ENCODE data around the gene MYEF2.

The MYEF2 gene

GRCh38 chr15:48144889-48145288 lies 33.2 kb downstream of the MYEF2 start:
- no peaks in the 10 kb centered on the region for H3K9me3 ChIP-seq (ENCODE audit: insufficient read depth, low read depth, low read length)
- H3K27me3 ChIP-seq (ENCODE audit: insufficient read depth, low read length) = no peaks in the 10 kb centered on the region
- peaks cover under 1% of the 10 kb centered on the region; the same call in 1 of the 2 replicates for H3K4me1 ChIP-seq (ENCODE audit: insufficient read depth, low read length)
- H3K9ac ChIP-seq (ENCODE audit: low read depth, low read length) = no peak overlapping the region
- no peak overlapping the region for H3K4me3 ChIP-seq (ENCODE audit: low read length)
- peaks cover 81% of the 10 kb centered on the region for H3K36me3 ChIP-seq (ENCODE audit: insufficient read depth, low read depth, low read length)
- H3K27ac ChIP-seq (ENCODE audit: low read length) = no peak overlapping the region

GRCh38 chr15:48143856-48144255 lies 34.2 kb downstream of the MYEF2 start:
- no peaks in the 10 kb centered on the region for H3K9me3 ChIP-seq (ENCODE audit: insufficient read depth, low read depth, low read length)
- no peak overlapping the region for H3K9ac ChIP-seq (ENCODE audit: low read depth, low read length)
- no peak overlapping the region for H3K27ac ChIP-seq (ENCODE audit: low read length)
- H3K27me3 ChIP-seq (ENCODE audit: insufficient read depth, low read length) = no peaks in the 10 kb centered on the region
- no peak overlapping the region for H3K4me3 ChIP-seq (ENCODE audit: low read length)
- no peaks in the 10 kb centered on the region for H3K4me1 ChIP-seq (ENCODE audit: insufficient read depth, low read length)
- H3K36me3 ChIP-seq (ENCODE audit: insufficient read depth, low read depth, low read length) = peaks cover 82% of the 10 kb centered on the region

GRCh38 chr15:48132874-48133273 lies 45.2 kb downstream of the MYEF2 start:
- Histone ChIP-seq H3K9me3 (ENCODE audit: insufficient read depth, low read depth, low read length) (no peaks in the 10 kb centered on the region), H3K4me3 (ENCODE audit: low read length) (no peak overlapping the region), H3K36me3 (ENCODE audit: insufficient read depth, low read depth, low read length) (0 out of 2 replicates have a peak, but pooled peaks cover 2% of the 10 kb centered on the region), H3K27me3 (ENCODE audit: insufficient read depth, low read length) (no peaks in the 10 kb centered on the region), H3K9ac (ENCODE audit: low read depth, low read length) (no peak overlapping the region), H3K4me1 (ENCODE audit: insufficient read depth, low read length) (peaks cover 6% of the 10 kb centered on the region; the same call in 1 of the 2 replicates), H3K27ac (ENCODE audit: low read length) (no peak overlapping the region)

DNA sequence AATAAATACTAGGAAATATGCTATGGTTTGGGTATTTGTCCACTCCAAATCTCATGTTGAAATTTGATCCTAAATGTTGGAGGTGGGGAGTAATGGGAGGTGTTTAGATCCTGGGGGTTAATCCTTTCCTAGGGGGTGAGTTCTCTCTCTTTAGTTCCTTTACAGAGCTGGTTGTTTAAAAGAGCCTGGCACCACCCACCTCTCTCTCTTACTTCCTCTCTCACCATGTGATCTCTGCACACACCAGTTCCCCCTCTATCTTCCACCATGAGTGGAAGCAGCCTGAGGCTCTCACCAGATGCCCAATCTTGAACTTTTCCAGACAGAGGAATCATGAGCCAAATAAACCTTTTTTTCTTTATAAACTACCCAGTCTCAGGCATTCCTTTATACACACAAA lies 46.8 kb downstream of the MYEF2 start:
- Histone ChIP-seq H3K9me3 (ENCODE audit: insufficient read depth, low read depth, low read length) (no peaks in the 10 kb centered on the region), H3K9ac (ENCODE audit: low read depth, low read length) (no peak overlapping the region), H3K27ac (ENCODE audit: low read length) (no peak overlapping the region), H3K36me3 (ENCODE audit: insufficient read depth, low read depth, low read length) (no peaks in the 10 kb centered on the region), H3K4me1 (ENCODE audit: insufficient read depth, low read length) (peaks cover 6% of the 10 kb centered on the region; the same call in 1 of the 2 replicates), H3K4me3 (ENCODE audit: low read length) (no peak overlapping the region), H3K27me3 (ENCODE audit: insufficient read depth, low read length) (no peaks in the 10 kb centered on the region)

DNA sequence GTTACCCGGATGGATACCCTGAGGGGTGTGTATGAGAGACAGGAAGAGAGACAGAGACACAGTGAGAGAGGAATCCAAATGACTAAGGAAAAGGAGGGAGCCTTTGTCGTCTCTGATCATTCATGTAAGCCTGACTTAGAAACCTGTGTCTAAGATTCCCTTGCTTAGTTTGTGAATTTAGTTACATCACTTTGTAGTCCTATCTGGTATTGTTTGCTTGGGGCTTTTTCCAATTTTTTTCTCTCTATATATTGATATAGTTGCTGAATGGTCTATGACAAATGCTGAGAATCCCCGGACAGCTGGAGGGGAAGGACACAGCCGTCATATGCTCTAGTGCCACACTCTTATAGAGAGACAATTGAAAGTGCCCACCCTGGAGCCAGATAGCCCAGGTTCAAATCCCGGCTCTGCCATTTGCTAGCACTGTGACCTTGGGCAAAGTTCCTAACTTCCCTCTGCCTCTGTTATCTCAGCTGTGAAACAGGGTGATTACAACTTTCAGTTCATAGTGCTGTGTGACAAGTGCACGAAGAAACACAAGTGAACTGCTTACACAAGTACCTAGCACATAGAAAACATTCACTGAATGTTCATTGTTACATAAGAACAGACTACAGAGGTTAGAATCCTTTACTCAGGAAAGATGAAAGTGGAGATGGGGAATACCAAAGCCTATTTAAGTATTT lies 51.3 kb downstream of the MYEF2 start:
- Histone ChIP-seq H3K9ac (ENCODE audit: low read depth, low read length) (no peak overlapping the region), H3K27ac (ENCODE audit: low read length) (no peak overlapping the region), H3K9me3 (ENCODE audit: insufficient read depth, low read depth, low read length) (no peaks in the 10 kb centered on the region), H3K4me3 (ENCODE audit: low read length) (no peak overlapping the region), H3K27me3 (ENCODE audit: insufficient read depth, low read length) (no peaks in the 10 kb centered on the region), H3K4me1 (ENCODE audit: insufficient read depth, low read length) (peaks cover 9% of the 10 kb centered on the region; the same call in 1 of the 2 replicates), H3K36me3 (ENCODE audit: insufficient read depth, low read depth, low read length) (no peaks in the 10 kb centered on the region)

DNA sequence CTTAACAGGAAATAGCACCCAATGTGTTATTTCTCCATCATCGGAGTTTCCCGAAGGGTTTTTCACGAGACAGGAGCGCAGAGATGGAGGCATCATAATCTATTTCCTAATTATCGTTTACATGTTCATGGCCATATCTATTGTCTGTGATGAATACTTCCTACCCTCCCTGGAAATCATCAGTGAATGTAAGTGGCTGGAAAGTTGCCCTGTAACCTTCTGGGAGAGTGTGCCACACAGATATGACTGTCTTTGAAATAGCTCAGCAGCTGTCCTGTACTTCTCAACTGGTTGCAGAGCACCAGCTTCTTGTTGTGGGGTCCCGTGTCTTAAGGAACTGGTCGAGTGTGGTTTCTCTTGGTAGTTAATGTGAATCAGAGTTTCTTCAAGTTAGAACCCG lies 56.2 kb downstream of the MYEF2 start:
- no peaks in the 10 kb centered on the region for H3K27me3 ChIP-seq (ENCODE audit: insufficient read depth, low read length)
- H3K36me3 ChIP-seq (ENCODE audit: insufficient read depth, low read depth, low read length) = no peaks in the 10 kb centered on the region
- no peak overlapping the region for H3K9ac ChIP-seq (ENCODE audit: low read depth, low read length)
- no peaks in the 10 kb centered on the region for H3K9me3 ChIP-seq (ENCODE audit: insufficient read depth, low read depth, low read length)
- peaks cover 3% of the 10 kb centered on the region; the same call in 1 of the 2 replicates for H3K4me1 ChIP-seq (ENCODE audit: insufficient read depth, low read length)
- H3K27ac ChIP-seq (ENCODE audit: low read length) = no peak overlapping the region
- H3K4me3 ChIP-seq (ENCODE audit: low read length) = no peak overlapping the region

GRCh38 chr15:48120745-48121144 lies 57.4 kb downstream of the MYEF2 start, which contains the start of gene SLC24A5:
SLC24A5 (plus strand) TSS chr15:48120990; CDS start chr15:48121045, 55 bp downstream.
- H3K9me3 ChIP-seq (ENCODE audit: insufficient read depth, low read depth, low read length) = no peaks in the 10 kb centered on the region
- H3K27ac ChIP-seq (ENCODE audit: low read length) = no peak within 1 kb of the TSS
- H3K4me1 ChIP-seq (ENCODE audit: insufficient read depth, low read length) = peaks cover 3% of the 10 kb centered on the region; the same call in 1 of the 2 replicates
- H3K4me3 ChIP-seq (ENCODE audit: low read length) = no peak within 1 kb of the TSS
- no peaks in the 10 kb centered on the region for H3K27me3 ChIP-seq (ENCODE audit: insufficient read depth, low read length)
- H3K9ac ChIP-seq (ENCODE audit: low read depth, low read length) = no peak within 1 kb of the TSS
- H3K36me3 ChIP-seq (ENCODE audit: insufficient read depth, low read depth, low read length) = no peaks in the 10 kb centered on the region

- H3K4me1 ChIP-seq (ENCODE audit: insufficient read depth, low read length) = peaks cover 3% of the 10 kb centered on the region; the same call in 1 of the 2 replicates
- H3K36me3 ChIP-seq (ENCODE audit: insufficient read depth, low read depth, low read length) = no peaks in the 10 kb centered on the region
- H3K9me3 ChIP-seq (ENCODE audit: insufficient read depth, low read depth, low read length) = no peaks in the 10 kb centered on the region
- H3K27ac ChIP-seq (ENCODE audit: low read length) = no peak overlapping the region
- H3K9ac ChIP-seq (ENCODE audit: low read depth, low read length) = no peak overlapping the region
- H3K4me3 ChIP-seq (ENCODE audit: low read length) = no peak overlapping the region
- no peaks in the 10 kb centered on the region for H3K27me3 ChIP-seq (ENCODE audit: insufficient read depth, low read length)
Observed at GRCh38 chr15:48119277-48119676, 58.8 kb downstream of the MYEF2 start.

GRCh38 chr15:48112242-48112641 lies 65.9 kb downstream of the MYEF2 start:
- Histone ChIP-seq H3K4me3 (ENCODE audit: low read length) (no peak overlapping the region), H3K27ac (ENCODE audit: low read length) (no peak overlapping the region), H3K9ac (ENCODE audit: low read depth, low read length) (no peak overlapping the region), H3K9me3 (ENCODE audit: insufficient read depth, low read depth, low read length) (no peaks in the 10 kb centered on the region), H3K36me3 (ENCODE audit: insufficient read depth, low read depth, low read length) (no peaks in the 10 kb centered on the region), H3K27me3 (ENCODE audit: insufficient read depth, low read length) (no peaks in the 10 kb centered on the region), H3K4me1 (ENCODE audit: insufficient read depth, low read length) (peaks cover 4% of the 10 kb centered on the region)

- Histone ChIP-seq H3K36me3 (ENCODE audit: insufficient read depth, low read depth, low read length) (no peaks in the 10 kb centered on the region), H3K27me3 (ENCODE audit: insufficient read depth, low read length) (no peaks in the 10 kb centered on the region), H3K27ac (ENCODE audit: low read length) (no peak overlapping the region), H3K4me3 (ENCODE audit: low read length) (no peak overlapping the region), H3K9me3 (ENCODE audit: insufficient read depth, low read depth, low read length) (no peaks in the 10 kb centered on the region), H3K4me1 (ENCODE audit: insufficient read depth, low read length) (peaks cover 4% of the 10 kb centered on the region), H3K9ac (ENCODE audit: low read depth, low read length) (no peak overlapping the region)
Observed at GRCh38 chr15:48109856-48110531, 68.1 kb downstream of the MYEF2 start.

GRCh38 chr15:48109212-48109611 lies 68.9 kb downstream of the MYEF2 start:
- no peaks in the 10 kb centered on the region for H3K36me3 ChIP-seq (ENCODE audit: insufficient read depth, low read depth, low read length)
- H3K9ac ChIP-seq (ENCODE audit: low read depth, low read length) = no peak overlapping the region
- H3K9me3 ChIP-seq (ENCODE audit: insufficient read depth, low read depth, low read length) = no peaks in the 10 kb centered on the region
- H3K27ac ChIP-seq (ENCODE audit: low read length) = no peak overlapping the region
- no peaks in the 10 kb centered on the region for H3K27me3 ChIP-seq (ENCODE audit: insufficient read depth, low read length)
- H3K4me3 ChIP-seq (ENCODE audit: low read length) = no peak overlapping the region
- H3K4me1 ChIP-seq (ENCODE audit: insufficient read depth, low read length) = peaks cover 4% of the 10 kb centered on the region

- Histone ChIP-seq H3K27me3 (ENCODE audit: insufficient read depth, low read length) (no peaks in the 10 kb centered on the region), H3K9ac (ENCODE audit: low read depth, low read length) (no peak overlapping the region), H3K4me3 (ENCODE audit: low read length) (no peak overlapping the region), H3K4me1 (ENCODE audit: insufficient read depth, low read length) (peaks cover 4% of the 10 kb centered on the region; the same call in 1 of the 2 replicates), H3K9me3 (ENCODE audit: insufficient read depth, low read depth, low read length) (no peaks in the 10 kb centered on the region), H3K27ac (ENCODE audit: low read length) (no peak overlapping the region), H3K36me3 (ENCODE audit: insufficient read depth, low read depth, low read length) (no peaks in the 10 kb centered on the region)
Observed at GRCh38 chr15:48105936-48106335, 72.2 kb downstream of the MYEF2 start.

Data from iPS-20b (cell line).